Endothelial cell of umbilical vein (primary cell): ENCODE data around the gene AURKAIP1. TPM values are rescaled to one million over a fixed set of nuclear protein-coding genes. Genes with fewer than 3 reads are reported as not detected.
"Not testable (repeated sequence)": the region's sequence is repeated elsewhere in the genome, so short reads cannot be mapped to it uniquely, and the experiment has no call there.

Source experiments
- BruUV-seq: library from RNA; stranded (reverse); fragments of 400-500 nt; replicated peaks from 2 replicates; lab custom pipeline; 2021; lab: Mats Ljungman, UMichigan
- CTCF ChIA-PET: fragments of 300-600, 350-600 bp; sonication (Branson Sonifier 250); formaldehyde crosslinking; loops from one replicate; lab custom pipeline; 2021; ENCODE audit warnings: antibody characterized with exemption, inconsistent platforms; lab: Charles Lee
- POLR2A ChIA-PET: fragments of 300-600, 350-600 bp; sonication (Branson Sonifier 250); formaldehyde crosslinking; loops from one replicate; lab custom pipeline; 2021; ENCODE audit warnings: antibody characterized with exemption, inconsistent platforms; lab: Charles Lee
- DNase-seq: peaks from one replicate; pipeline ENCODE4 v3.0.0-alpha.2; 2011; ENCODE audit warnings: low read depth, low spot score
- FAIRE-seq: peaks from 2 replicates; lab custom pipeline; 2011; peaks lifted over from hg19 to GRCh38; lab: Jason Lieb, UNC
- H2AFZ ChIP-seq: 2 replicates; pipeline ENCODE4 v1.6.0; 2012; ENCODE audit warnings: low read depth, low read length, control low read depth, inconsistent platforms
- H3K27ac ChIP-seq: 2 replicates; pipeline ENCODE4 v1.5.1; 2011; ENCODE audit warnings: low read depth, mild to moderate bottlenecking, control low read depth, low read length, moderate library complexity; ENCODE audit not compliant: insufficient read depth
- H3K27me3 ChIP-seq, 2 experiments: 2 replicates each; pipeline versions ENCODE4 v1.6.0 to v1.6.1; 2011; ENCODE audit warnings: low read length in 2 of 2, mixed read lengths in 1 of 2; ENCODE audit not compliant: control insufficient read depth in 2 of 2, insufficient read depth in 2 of 2
- H3K36me3 ChIP-seq, 2 experiments: 2 replicates in 1 of 2; 3 replicates in 1 of 2; pipeline ENCODE4 v1.5.1; 2011; ENCODE audit warnings: low read length in 2 of 2, mild to moderate bottlenecking in 1 of 2, moderate library complexity in 1 of 2; ENCODE audit not compliant: control insufficient read depth in 2 of 2, insufficient read depth in 2 of 2; ENCODE audit errors: extremely low read depth in 1 of 2
- H3K4me1 ChIP-seq: 3 replicates; pipeline ENCODE4 v1.5.1; 2011; ENCODE audit warnings: mild to moderate bottlenecking, low read length; ENCODE audit not compliant: control insufficient read depth, insufficient read depth; ENCODE audit errors: extremely low read depth
- H3K4me2 ChIP-seq: 2 replicates; pipeline ENCODE4 v1.6.1; 2011; ENCODE audit warnings: low read length, control low read depth, mixed read lengths; ENCODE audit not compliant: insufficient read depth
- H3K4me3 ChIP-seq, 3 experiments: fragments of 200-600 bp in 1 of 3; sonication (generic), shearing (Covaris generic) in 1 of 3; replicated peaks in 1 of 3; 2 replicates each; pipeline ENCODE4 v1.5.1; 2011 to 2016; ENCODE audit warnings: control low read depth in 3 of 3, low read length in 3 of 3, mild to moderate bottlenecking in 2 of 3, inconsistent platforms in 1 of 3, low read depth in 1 of 3, moderate library complexity in 1 of 3; ENCODE audit not compliant: insufficient read depth in 1 of 3
- H3K79me2 ChIP-seq: 2 replicates; pipeline ENCODE4 v1.6.0; 2012; ENCODE audit warnings: low read length, inconsistent platforms; ENCODE audit not compliant: control insufficient read depth, insufficient read depth
- H3K9ac ChIP-seq: replicated peaks from 2 replicates; pipeline ENCODE3; 2011; ENCODE audit warnings: low read length, control low read depth; ENCODE audit not compliant: insufficient read depth; ENCODE audit errors: extremely low read depth
- H3K9me1 ChIP-seq: replicated peaks from 3 replicates; pipeline ENCODE4 v1.6.0; 2011; ENCODE audit warnings: mild to moderate bottlenecking, low read length; ENCODE audit not compliant: control insufficient read depth, insufficient read depth; ENCODE audit errors: extremely low read depth
- H3K9me3 ChIP-seq: replicated peaks from 2 replicates; pipeline ENCODE4 v1.5.1; 2012; ENCODE audit warnings: low read length, inconsistent platforms; ENCODE audit not compliant: control insufficient read depth, insufficient read depth
- H4K20me1 ChIP-seq: replicated peaks from 2 replicates; pipeline ENCODE3; 2011; ENCODE audit warnings: mild to moderate bottlenecking, low read length; ENCODE audit not compliant: control insufficient read depth, insufficient read depth; ENCODE audit errors: extremely low read depth
- EZH2 ChIP-seq: IDR thresholded peaks from 2 replicates; pipeline ENCODE4 v1.6.1; 2012; ENCODE audit warnings: borderline replicate concordance, low read depth, mild to moderate bottlenecking, moderate library complexity, low read length, inconsistent platforms; ENCODE audit not compliant: severe bottlenecking
- FOS ChIP-seq: IDR thresholded peaks from 2 replicates; pipeline ENCODE4 v1.6.1; 2011; ENCODE audit warnings: mild to moderate bottlenecking, low read length, moderate library complexity, borderline replicate concordance; ENCODE audit not compliant: insufficient read depth
- GATA2 ChIP-seq: IDR thresholded peaks from 2 replicates; pipeline ENCODE4 v1.7.0; 2011; ENCODE audit warnings: low read depth, mild to moderate bottlenecking, moderate library complexity, mixed read lengths, low read length; ENCODE audit not compliant: insufficient read length, insufficient read depth
- JUN ChIP-seq: IDR thresholded peaks from 2 replicates; pipeline ENCODE4 v1.6.1; 2011; ENCODE audit warnings: borderline replicate concordance, low read depth; ENCODE audit not compliant: insufficient read length, insufficient read depth
- MYC ChIP-seq: IDR thresholded peaks from one replicate; pipeline ENCODE4 v1.6.1; 2011; ENCODE audit warnings: mild to moderate bottlenecking, low read depth, low read length
- POLR2A ChIP-seq: IDR thresholded peaks from 2 replicates; pipeline ENCODE4 v1.6.1; 2012; ENCODE audit warnings: low read depth, mild to moderate bottlenecking, control low read depth, low read length
- POLR2AphosphoS5 ChIP-seq: IDR thresholded peaks from 2 replicates; pipeline ENCODE4 v1.6.1; 2012; ENCODE audit warnings: low read depth, mild to moderate bottlenecking, control low read depth, low read length, moderate library complexity; ENCODE audit not compliant: insufficient read depth
- dilution Hi-C: fragments of 300-500 bp; cut with MboI; formaldehyde crosslinking; loops from one replicate; pipeline ENCODE4 v1.15.0; 2019; ENCODE audit warnings: low sequenced_read_pairs; ENCODE audit not compliant: extremely low pct_ligation_motif_present
- intact Hi-C: fragments of 100-400 bp; cut with micrococcal nuclease; formaldehyde crosslinking; loops from one replicate; pipeline ENCODE4 v1.10.0; 2022
- polyA plus RNA-seq, 4 experiments: library from polyadenylated mRNA; depleted of rRNA in 3 of 4; stranded (reverse) in 3 of 4; unstranded in 1 of 4; fragments of >200 nt; gene quantifications; 2 replicates each; pipeline versions ENCODE4 v1.2.1 to v1.2.3, GENCODE V29; 2011 to 2012; ENCODE audit warnings: missing spikeins in 1 of 4
- total RNA-seq: library from RNA; stranded (reverse); gene quantifications from 2 replicates; pipeline ENCODE4 v1.2.3, GENCODE V29; 2021
- TF ChIP-seq, protein P1 (sequence below): IDR thresholded peaks from 2 replicates; pipeline ENCODE4 v1.6.1; 2011; ENCODE audit not compliant: insufficient read depth, insufficient read length
- TF ChIP-seq, protein P2 (sequence below), 2 donors: IDR thresholded peaks; 1 replicate in 1 of 2; 2 replicates in 1 of 2; pipeline ENCODE4 v1.5.1; 2011; ENCODE audit warnings: low read length in 2 of 2, mild to moderate bottlenecking in 2 of 2, moderate library complexity in 2 of 2, control low read depth in 1 of 2, inconsistent platforms in 1 of 2, low read depth in 1 of 2; ENCODE audit not compliant: insufficient read depth in 1 of 2; ENCODE audit errors: extremely low read depth in 1 of 2

Gene AURKAIP1
- total and polyA plus RNA-seq, 2 donors (not counting 3 experiments of a cell fraction or from before 2014, with no cell fraction given): 73.3 to 151 TPM

GRCh38 chr1:1385931-1386330, 10.9 kb upstream of the AURKAIP1 start:
- Histone ChIP-seq H2AFZ (no peak overlapping the region), H3K9me1 (no peaks in the 10 kb centered on the region), H3K9me3 (no peaks in the 10 kb centered on the region), H3K4me3 (no peak overlapping the region), H3K36me3 (peaks cover 33 to 39% of the 10 kb centered on the region in 2 experiments), H3K4me2 (no peak overlapping the region), H3K27ac (no peak overlapping the region), H3K9ac (no peak overlapping the region), H3K79me2 (peaks cover 3% of the 10 kb centered on the region), H4K20me1 (no peaks in the 10 kb centered on the region), H3K4me1 (no peaks in the 10 kb centered on the region), H3K27me3 (no peaks in the 10 kb centered on the region)
- ChIA-PET CTCF (interaction anchor here (0.6 to 1.4 kb wide), 2 partner anchors 11 to 14 kb away, joined by 3 to 4 read pairs; partner anchors contain the start of gene AURKAIP1), POLR2A (no interaction called here)
- intact Hi-C loops: no loop called here
- TF ChIP-seq GATA2 (no peak), POLR2AphosphoS5 (no peak), JUN (no peak), POLR2A (no peak), FOS (no peak), MYC (no peak), EZH2 (no peak)
- TF ChIP-seq, protein P1, sequence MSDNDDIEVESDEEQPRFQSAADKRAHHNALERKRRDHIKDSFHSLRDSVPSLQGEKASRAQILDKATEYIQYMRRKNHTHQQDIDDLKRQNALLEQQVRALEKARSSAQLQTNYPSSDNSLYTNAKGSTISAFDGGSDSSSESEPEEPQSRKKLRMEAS: no peak
- TF ChIP-seq, protein P2, sequence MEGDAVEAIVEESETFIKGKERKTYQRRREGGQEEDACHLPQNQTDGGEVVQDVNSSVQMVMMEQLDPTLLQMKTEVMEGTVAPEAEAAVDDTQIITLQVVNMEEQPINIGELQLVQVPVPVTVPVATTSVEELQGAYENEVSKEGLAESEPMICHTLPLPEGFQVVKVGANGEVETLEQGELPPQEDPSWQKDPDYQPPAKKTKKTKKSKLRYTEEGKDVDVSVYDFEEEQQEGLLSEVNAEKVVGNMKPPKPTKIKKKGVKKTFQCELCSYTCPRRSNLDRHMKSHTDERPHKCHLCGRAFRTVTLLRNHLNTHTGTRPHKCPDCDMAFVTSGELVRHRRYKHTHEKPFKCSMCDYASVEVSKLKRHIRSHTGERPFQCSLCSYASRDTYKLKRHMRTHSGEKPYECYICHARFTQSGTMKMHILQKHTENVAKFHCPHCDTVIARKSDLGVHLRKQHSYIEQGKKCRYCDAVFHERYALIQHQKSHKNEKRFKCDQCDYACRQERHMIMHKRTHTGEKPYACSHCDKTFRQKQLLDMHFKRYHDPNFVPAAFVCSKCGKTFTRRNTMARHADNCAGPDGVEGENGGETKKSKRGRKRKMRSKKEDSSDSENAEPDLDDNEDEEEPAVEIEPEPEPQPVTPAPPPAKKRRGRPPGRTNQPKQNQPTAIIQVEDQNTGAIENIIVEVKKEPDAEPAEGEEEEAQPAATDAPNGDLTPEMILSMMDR (IDR thresholded peaks at IDR 0.05; ENCODE audit: extremely low read depth in 1 of 2, insufficient read depth in 1 of 2, low read depth in 1 of 2, low read length in 2 of 2): no peak
- no TSS peak for BruUV-seq
- FAIRE-seq: no peak
- dilution Hi-C loops: no loop called here
- no peak for DNase-seq

GRCh38 chr1:1385339-1385738, 10.3 kb upstream of the AURKAIP1 start:
- H3K4me1 ChIP-seq, H3K9me3 ChIP-seq, H3K4me3 ChIP-seq, H3K79me2 ChIP-seq, H3K9me1 ChIP-seq, intact Hi-C loops, DNase-seq, H2AFZ ChIP-seq, dilution Hi-C loops, POLR2A ChIA-PET, H3K27me3 ChIP-seq, H3K27ac ChIP-seq, FAIRE-seq, H4K20me1 ChIP-seq, BruUV-seq, H3K9ac ChIP-seq, H3K4me2 ChIP-seq: not testable (repeated sequence)
- H3K36me3 ChIP-seq: peaks cover 30 to 35% of the 10 kb centered on the region in 2 experiments
- CTCF ChIA-PET: interaction anchor here (0.6 to 1.4 kb wide), 2 partner anchors 10 to 13 kb away, joined by 3 to 4 read pairs; partner anchors contain the start of gene AURKAIP1
